ENCODE results near the gene CKAP2L. TPM values are rescaled to one million over a fixed set of nuclear protein-coding genes. Genes with fewer than 3 reads are reported as not detected.

The CKAP2L gene
- total RNA-seq, 4 donors from 2014 or later: 0.07 to 0.16 TPM; not detected in 2

GRCh38 chr2:112811841-112812306 is 47.5 kb upstream of the CKAP2L start:
- H3K9me3 ChIP-seq: no peaks in the 10 kb centered on the region
- H3K4me3 ChIP-seq: no peak overlapping the region
- H3K27me3 ChIP-seq: no peaks in the 10 kb centered on the region
- in situ Hi-C loops (cut with MboI; ENCODE audit: low sequenced_read_pairs in 4 of 4) (no loop called here), intact Hi-C loops (cut with DNase I; ENCODE audit: low total_unique reads) (no loop called here)
- peaks cover 6 to 8% of the 10 kb centered on the region in 2 donors for H3K4me1 ChIP-seq
- DNase-seq (no peak), ATAC-seq (peak; percentile 56 to 62)
- no peaks in the 10 kb centered on the region for H3K36me3 ChIP-seq
- H3K27ac ChIP-seq: peak overlapping the region in 1 of 4 donors; percentile 5
- no peak for TF ChIP-seq CTCF (IDR thresholded peaks at IDR 0.05 in 4 of 5, conservative IDR thresholded peaks at IDR 0.05 in 1 of 5)
- no peak for TF ChIP-seq POLR2A (IDR thresholded peaks at IDR 0.05)

GRCh38 chr2:112811276-112811831 is 46.9 kb upstream of the CKAP2L start:
- H3K27ac ChIP-seq: no peak overlapping the region

GRCh38 chr2:112809112-112809511 is 44.7 kb upstream of the CKAP2L start:
- DNase-seq (no peak), ATAC-seq (no peak)
- intact Hi-C loops (cut with DNase I; ENCODE audit: low total_unique reads) (no loop called here), in situ Hi-C loops (cut with MboI; ENCODE audit: low sequenced_read_pairs in 4 of 4) (no loop called here)
- Histone ChIP-seq H3K27ac (no peak overlapping the region), H3K36me3 (no peaks in the 10 kb centered on the region), H3K4me3 (no peak overlapping the region), H3K9me3 (no peaks in the 10 kb centered on the region), H3K4me1 (peaks cover 6 to 8% of the 10 kb centered on the region in 2 donors), H3K27me3 (no peaks in the 10 kb centered on the region)
- TF ChIP-seq POLR2A (IDR thresholded peaks at IDR 0.05) (no peak), CTCF (IDR thresholded peaks at IDR 0.05 in 4 of 5, conservative IDR thresholded peaks at IDR 0.05 in 1 of 5) (no peak)

More at GRCh38 chr2:112811276-112811831, 46.9 kb upstream of the CKAP2L start:
- no peaks in the 10 kb centered on the region for H3K27me3 ChIP-seq
- no peaks in the 10 kb centered on the region for H3K9me3 ChIP-seq
- H3K4me3 ChIP-seq: no peak overlapping the region
- peaks cover 6 to 8% of the 10 kb centered on the region in 2 donors for H3K4me1 ChIP-seq
- in situ Hi-C loops (cut with MboI; ENCODE audit: low sequenced_read_pairs in 4 of 4): no loop called here
- no peak for ATAC-seq
- no peak for DNase-seq
- TF ChIP-seq CTCF (IDR thresholded peaks at IDR 0.05 in 4 of 5, conservative IDR thresholded peaks at IDR 0.05 in 1 of 5) (no peak), POLR2A (IDR thresholded peaks at IDR 0.05) (no peak)
- no peaks in the 10 kb centered on the region for H3K36me3 ChIP-seq
- intact Hi-C loops (cut with DNase I; ENCODE audit: low total_unique reads): no loop called here

- H3K27ac ChIP-seq: no peak overlapping the region
- H3K4me3 ChIP-seq: no peak overlapping the region
- TF ChIP-seq POLR2A (IDR thresholded peaks at IDR 0.05): no peak
- TF ChIP-seq CTCF (IDR thresholded peaks at IDR 0.05 in 4 of 5, conservative IDR thresholded peaks at IDR 0.05 in 1 of 5): no peak
- H3K27me3 ChIP-seq: no peaks in the 10 kb centered on the region
- intact Hi-C loops (cut with DNase I; ENCODE audit: low total_unique reads): no loop called here
- DNase-seq (no peak), ATAC-seq (no peak)
- peaks cover 2% of the 10 kb centered on the region in 2 donors for H3K4me1 ChIP-seq
- in situ Hi-C loops (cut with MboI; ENCODE audit: low sequenced_read_pairs in 4 of 4): no loop called here
- H3K9me3 ChIP-seq: no peaks in the 10 kb centered on the region
- H3K36me3 ChIP-seq: no peaks in the 10 kb centered on the region
Measured at GRCh38 chr2:112807233-112807807, 42.9 kb upstream of the CKAP2L start.
